K562 (cell line): ENCODE measurements around the gene LAMA3. TPM values are rescaled to one million over a fixed set of nuclear protein-coding genes. Genes with fewer than 3 reads are reported as not detected.

ENCODE experiments used
- ATF7 ChIP-seq: fragments of 450-650 bp; IDR thresholded peaks from 2 replicates; pipeline ENCODE4 v1.7.1; 2014; ENCODE audit warnings: mild to moderate bottlenecking, moderate library complexity
- EP300 ChIP-seq: IDR thresholded peaks from 2 replicates; pipeline ENCODE4 v1.6.1; 2012; ENCODE audit warnings: low read length, improper control_type of control experiment
- FOXP4 ChIP-seq: sonication (generic); formaldehyde crosslinking; IDR thresholded peaks from 2 replicates; pipeline ENCODE4 v1.8.0; 2022; ENCODE audit warnings: mild to moderate bottlenecking, missing genetic modification reagents, borderline replicate concordance
- MGA ChIP-seq: fragments of 450-650 bp; IDR thresholded peaks from 2 replicates; pipeline ENCODE4 v1.6.1; 2016; ENCODE audit warnings: mild to moderate bottlenecking, moderate library complexity
- MTA2 ChIP-seq: fragments of 450-650 bp; IDR thresholded peaks from 2 replicates; pipeline ENCODE4 v1.6.1; 2016; ENCODE audit warnings: low read depth
- NFE2 ChIP-seq: IDR thresholded peaks from 2 replicates; pipeline ENCODE4 v1.6.1; 2014; ENCODE audit warnings: antibody characterized with exemption, low read depth
- POLR2A ChIP-seq: fragments of 450-650 bp; conservative IDR thresholded peaks from 2 replicates; pipeline ENCODE4 v1.6.1; 2016
- POLR2AphosphoS5 ChIP-seq: IDR thresholded peaks from 2 replicates; pipeline ENCODE4 v1.6.1; 2011; ENCODE audit warnings: mild to moderate bottlenecking, low read depth, low read length, moderate library complexity; ENCODE audit not compliant: control insufficient read depth, insufficient read depth
- SETDB1 ChIP-seq: IDR thresholded peaks from one replicate; pipeline ENCODE4 v1.6.1; 2012; ENCODE audit warnings: low read length, control low read depth, inconsistent platforms
- ZNF280B ChIP-seq: fragments of 250-450 bp; sonication (Bioruptor Pico); IDR thresholded peaks from 2 replicates; pipeline ENCODE4 v1.5.1; 2021; ENCODE audit warnings: mild to moderate bottlenecking
- ZNF436 ChIP-seq: fragments of 250-450, 450-650 bp; sonication (Bioruptor Pico); formaldehyde crosslinking; IDR thresholded peaks from 2 replicates; pipeline ENCODE4 v1.7.0; 2020; ENCODE audit warnings: mild to moderate bottlenecking
- polyA plus RNA-seq, 8 experiments: library from polyadenylated mRNA; depleted of rRNA in 4 of 8; stranded (reverse) in 5 of 8; unstranded in 3 of 8; fragments of >200 nt; fragmentation: Nextera tagmentation in 2 of 8; fragmentation: Illumina TruSeq in 1 of 8; extraction: Ambion mirVana in 2 of 8; extraction: Trizol in 1 of 8; gene quantifications; 2 replicates each; pipeline versions ENCODE4 v1.2.1 to v1.2.3, GENCODE V29; 2011 to 2014; ENCODE audit warnings: inconsistent platforms in 1 of 8, missing spikeins in 1 of 8
- total RNA-seq, 7 experiments: library from RNA; depleted of rRNA in 6 of 7; stranded (reverse); fragments of >200 nt in 6 of 7; fragmentation: Illumina TruSeq in 2 of 7; extraction: Trizol in 2 of 7; gene quantifications; 2 replicates each; pipeline versions ENCODE4 v1.2.1 to v1.2.3, GENCODE V29; 2011 to 2021; ENCODE audit warnings: low replicate concordance in 1 of 7
- TF ChIP-seq, protein P1 (sequence below): fragments of 250-450 bp; sonication (Bioruptor Pico); IDR thresholded peaks from 2 replicates; pipeline ENCODE4 v1.8.0; 2021; ENCODE audit warnings: mild to moderate bottlenecking, moderate library complexity

Gene LAMA3
- total and polyA plus RNA-seq, 9 of the 15 experiments (the other 6 are each of a cell fraction or from before 2014, with no cell fraction given) = 0.07 TPM; not detected in 8

DNA sequence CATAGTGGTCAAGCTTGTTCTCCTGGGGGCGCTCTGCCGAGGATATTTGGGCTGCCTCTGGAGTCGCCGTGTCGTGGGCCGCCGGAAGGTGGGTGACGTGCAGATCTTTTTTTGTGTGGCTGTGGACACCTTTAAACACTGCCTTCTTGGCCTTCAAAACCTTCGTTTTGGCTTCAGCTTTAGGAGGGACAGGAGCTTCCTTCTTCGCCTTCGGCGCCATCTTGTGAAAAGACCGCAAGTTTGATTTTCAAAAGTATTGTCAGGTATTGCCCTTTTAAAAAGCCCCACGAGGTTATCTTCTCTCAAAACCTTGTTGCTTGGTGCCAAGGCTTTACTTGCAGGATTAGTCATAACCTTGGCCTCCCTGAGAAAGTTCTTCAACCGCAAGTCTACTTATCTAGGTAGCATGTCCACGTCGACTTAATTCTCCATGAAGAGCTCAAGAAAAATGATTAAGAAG, 20.8 kb downstream of the LAMA3 start (continued):
- TF ChIP-seq FOXP4 (CRISPR knock-in tag) (no peak), MGA (peak; percentile 92), ZNF280B (CRISPR knock-in tag) (no peak), POLR2AphosphoS5 (peak; percentile 54; the same call in 1 of the 2 replicates), NFE2 (peak; percentile 12; the same call in 1 of the 2 replicates), MTA2 (peak; percentile 42; the same call in 1 of the 2 replicates), POLR2A (no peak), SETDB1 (no peak), ZNF436 (no peak), ATF7 (peak; percentile 71; the same call in 1 of the 2 replicates), EP300 (peak; percentile 74)
- TF ChIP-seq, protein P1, sequence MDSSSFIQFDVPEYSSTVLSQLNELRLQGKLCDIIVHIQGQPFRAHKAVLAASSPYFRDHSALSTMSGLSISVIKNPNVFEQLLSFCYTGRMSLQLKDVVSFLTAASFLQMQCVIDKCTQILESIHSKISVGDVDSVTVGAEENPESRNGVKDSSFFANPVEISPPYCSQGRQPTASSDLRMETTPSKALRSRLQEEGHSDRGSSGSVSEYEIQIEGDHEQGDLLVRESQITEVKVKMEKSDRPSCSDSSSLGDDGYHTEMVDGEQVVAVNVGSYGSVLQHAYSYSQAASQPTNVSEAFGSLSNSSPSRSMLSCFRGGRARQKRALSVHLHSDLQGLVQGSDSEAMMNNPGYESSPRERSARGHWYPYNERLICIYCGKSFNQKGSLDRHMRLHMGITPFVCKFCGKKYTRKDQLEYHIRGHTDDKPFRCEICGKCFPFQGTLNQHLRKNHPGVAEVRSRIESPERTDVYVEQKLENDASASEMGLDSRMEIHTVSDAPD = no peak
